Lower lobe of right lung (tissue), 2 donors: ENCODE measurements around the gene PPM1H. TPM values are rescaled to one million over a fixed set of nuclear protein-coding genes. Genes with fewer than 3 reads are reported as not detected.

Experiments
- ATAC-seq, 2 donors: fragments of 200-7000 bp; cut with Tn5 transposase; one replicate each; pipeline ENCODE4 v1.9.1; 2020 to 2022; ENCODE audit warnings: mild to moderate bottlenecking in 2 of 2, moderate library complexity in 2 of 2
- DNase-seq: peaks from one replicate; pipeline ENCODE4 v3.0.0-alpha.2; 2020
- H3K27ac ChIP-seq: fragments of 200-600 bp; one replicate; pipeline ENCODE4 v1.8.0; 2022
- H3K27me3 ChIP-seq: fragments of 200-600 bp; one replicate; pipeline ENCODE4 v1.8.0; 2022; ENCODE audit warnings: low read depth
- H3K36me3 ChIP-seq: fragments of 200-600 bp; one replicate; pipeline ENCODE4 v1.8.0; 2022; ENCODE audit warnings: mild to moderate bottlenecking
- H3K4me1 ChIP-seq: fragments of 200-600 bp; one replicate; pipeline ENCODE4 v1.8.0; 2022
- H3K4me3 ChIP-seq: fragments of 200-600 bp; one replicate; pipeline ENCODE4 v1.8.0; 2022; ENCODE audit warnings: mild to moderate bottlenecking
- H3K9me3 ChIP-seq: fragments of 200-600 bp; one replicate; pipeline ENCODE4 v1.8.0; 2022
- intact Hi-C: fragments of 100-400 bp; cut with DNase I; formaldehyde crosslinking; loops from one replicate; pipeline ENCODE4 v1.11.0; 2022
- total RNA-seq: library from RNA; stranded (reverse); fragmentation: NEBNext Ultra II Directional; extraction: Animal tissue kit (Norgen Biotek cat#: 25700); gene quantifications from one replicate; pipeline ENCODE4 v1.2.1, GENCODE V29; 2021
- TF ChIP-seq, protein P1 (sequence below): fragments of 200-600 bp; IDR thresholded peaks from one replicate; pipeline ENCODE4 v1.8.0; 2022; ENCODE audit warnings: antibody characterized with exemption, mild to moderate bottlenecking
- donor health status: DM: no; HTN: yes; CAD: no; lungs with severe emphysema.

The PPM1H gene
- total RNA-seq, 1 donor from 2014 or later = 6.8 TPM

DNA sequence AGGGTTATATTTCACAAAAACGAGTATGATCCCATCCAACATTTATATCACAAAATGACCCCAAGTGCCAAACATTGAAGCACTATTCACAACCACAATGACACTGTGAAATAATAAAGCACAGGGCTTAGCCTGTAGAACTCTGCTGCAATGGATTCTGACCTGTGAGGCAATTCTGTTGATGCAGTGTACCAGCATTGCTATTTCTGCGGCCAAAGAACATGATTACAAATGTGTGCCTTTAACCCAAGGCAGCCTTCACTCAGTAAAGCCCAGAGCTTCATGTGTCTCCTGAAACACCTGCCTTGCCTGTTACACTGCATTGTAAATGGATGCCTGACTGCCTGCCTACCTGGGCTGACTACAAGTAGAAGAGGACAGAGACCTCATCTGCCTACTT is 158.0 kb downstream of the PPM1H start:
- H3K27me3 ChIP-seq = no peaks in the 10 kb centered on the region
- H3K27ac ChIP-seq = no peak overlapping the region
- ATAC-seq = no peak
- intact Hi-C loops = no loop called here
- no peaks in the 10 kb centered on the region for H3K36me3 ChIP-seq
- DNase-seq = no peak
- H3K4me1 ChIP-seq = no peaks in the 10 kb centered on the region
- H3K9me3 ChIP-seq = no peaks in the 10 kb centered on the region
- H3K4me3 ChIP-seq = no peak overlapping the region
- TF ChIP-seq, protein P1, sequence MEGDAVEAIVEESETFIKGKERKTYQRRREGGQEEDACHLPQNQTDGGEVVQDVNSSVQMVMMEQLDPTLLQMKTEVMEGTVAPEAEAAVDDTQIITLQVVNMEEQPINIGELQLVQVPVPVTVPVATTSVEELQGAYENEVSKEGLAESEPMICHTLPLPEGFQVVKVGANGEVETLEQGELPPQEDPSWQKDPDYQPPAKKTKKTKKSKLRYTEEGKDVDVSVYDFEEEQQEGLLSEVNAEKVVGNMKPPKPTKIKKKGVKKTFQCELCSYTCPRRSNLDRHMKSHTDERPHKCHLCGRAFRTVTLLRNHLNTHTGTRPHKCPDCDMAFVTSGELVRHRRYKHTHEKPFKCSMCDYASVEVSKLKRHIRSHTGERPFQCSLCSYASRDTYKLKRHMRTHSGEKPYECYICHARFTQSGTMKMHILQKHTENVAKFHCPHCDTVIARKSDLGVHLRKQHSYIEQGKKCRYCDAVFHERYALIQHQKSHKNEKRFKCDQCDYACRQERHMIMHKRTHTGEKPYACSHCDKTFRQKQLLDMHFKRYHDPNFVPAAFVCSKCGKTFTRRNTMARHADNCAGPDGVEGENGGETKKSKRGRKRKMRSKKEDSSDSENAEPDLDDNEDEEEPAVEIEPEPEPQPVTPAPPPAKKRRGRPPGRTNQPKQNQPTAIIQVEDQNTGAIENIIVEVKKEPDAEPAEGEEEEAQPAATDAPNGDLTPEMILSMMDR = no peak

DNA sequence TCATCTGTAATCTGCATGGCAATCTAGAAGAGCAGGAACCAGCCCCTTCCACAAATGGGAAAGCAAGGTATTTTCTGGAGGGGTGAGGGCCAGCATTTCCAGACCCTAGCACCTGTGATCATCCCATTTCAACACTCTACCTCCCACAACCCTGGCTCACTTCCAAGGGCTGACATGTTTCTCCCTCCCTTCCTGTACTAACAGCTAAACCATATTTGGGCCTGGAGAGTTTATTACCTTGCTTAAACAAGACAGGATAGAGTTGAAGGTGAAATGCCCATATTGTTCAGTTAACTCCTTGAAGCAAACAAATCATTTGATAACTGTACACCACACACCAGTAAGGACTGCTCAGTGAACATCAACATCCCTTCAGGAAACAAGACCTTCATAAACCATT is 158.4 kb downstream of the PPM1H start:
- ATAC-seq (no peak), DNase-seq (no peak)
- no peaks in the 10 kb centered on the region for H3K36me3 ChIP-seq
- no peaks in the 10 kb centered on the region for H3K27me3 ChIP-seq
- H3K27ac ChIP-seq = no peak overlapping the region
- intact Hi-C loops = no loop called here
- H3K4me3 ChIP-seq = no peak overlapping the region
- H3K9me3 ChIP-seq = no peaks in the 10 kb centered on the region
- H3K4me1 ChIP-seq = no peaks in the 10 kb centered on the region
- TF ChIP-seq, protein P1 = no peak

DNA sequence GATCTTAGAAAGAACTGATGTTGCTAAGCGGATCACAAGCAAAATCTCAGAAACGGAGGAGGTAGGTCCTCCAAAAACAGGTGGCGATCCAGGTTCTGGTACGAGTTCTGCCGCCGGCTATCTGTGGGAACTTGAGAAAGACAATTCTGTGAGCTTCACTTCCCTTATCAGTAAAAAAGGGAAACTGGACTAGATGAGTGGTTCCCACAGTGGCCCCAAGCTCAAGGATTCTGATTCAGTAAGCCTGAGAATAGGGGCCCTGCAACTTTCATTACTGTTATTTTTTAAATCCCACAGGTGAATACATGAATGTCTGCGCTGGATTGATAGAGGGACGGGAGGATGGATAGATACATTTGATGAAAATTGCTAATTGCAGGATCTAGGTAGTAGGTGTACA is 160.2 kb downstream of the PPM1H start:
- no peak overlapping the region for H3K27ac ChIP-seq
- no peak overlapping the region for H3K4me3 ChIP-seq
- ATAC-seq (no peak), DNase-seq (no peak)
- intact Hi-C loops = no loop called here
- H3K27me3 ChIP-seq = no peaks in the 10 kb centered on the region
- no peaks in the 10 kb centered on the region for H3K9me3 ChIP-seq
- no peaks in the 10 kb centered on the region for H3K4me1 ChIP-seq
- TF ChIP-seq, protein P1 = no peak
- no peaks in the 10 kb centered on the region for H3K36me3 ChIP-seq

DNA sequence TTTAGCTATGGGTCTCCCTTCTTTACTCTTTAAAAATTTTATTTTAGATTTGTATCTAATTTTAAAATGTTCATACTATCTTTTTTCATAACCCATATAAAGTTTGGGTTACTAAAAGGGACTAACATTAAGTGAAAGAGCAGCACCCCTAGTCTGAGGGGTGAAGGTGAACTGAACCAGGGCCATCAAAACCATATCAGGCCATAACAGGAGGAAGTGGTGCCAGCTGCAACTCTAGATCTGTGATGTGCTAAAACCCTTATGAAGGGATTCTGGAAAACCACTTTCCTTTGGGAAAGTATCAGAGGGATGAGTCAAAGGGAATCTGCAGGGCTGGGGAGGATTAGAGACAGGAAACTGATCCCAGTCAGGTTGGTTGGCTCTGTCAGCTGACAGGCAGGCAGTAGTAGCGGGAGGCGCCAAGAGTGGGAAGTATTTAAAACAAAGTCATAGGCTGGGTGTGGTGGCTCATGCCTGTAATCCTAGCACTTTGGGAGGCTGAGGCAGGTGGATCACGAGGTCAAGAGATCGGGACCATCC is 162.5 kb downstream of the PPM1H start:
- no peaks in the 10 kb centered on the region for H3K9me3 ChIP-seq
- no peak overlapping the region for H3K27ac ChIP-seq
- no peaks in the 10 kb centered on the region for H3K4me1 ChIP-seq
- TF ChIP-seq, protein P1 = no peak
- ATAC-seq (no peak), DNase-seq (no peak)
- no peak overlapping the region for H3K4me3 ChIP-seq
- no peaks in the 10 kb centered on the region for H3K36me3 ChIP-seq
- no peaks in the 10 kb centered on the region for H3K27me3 ChIP-seq
- intact Hi-C loops = no loop called here

DNA sequence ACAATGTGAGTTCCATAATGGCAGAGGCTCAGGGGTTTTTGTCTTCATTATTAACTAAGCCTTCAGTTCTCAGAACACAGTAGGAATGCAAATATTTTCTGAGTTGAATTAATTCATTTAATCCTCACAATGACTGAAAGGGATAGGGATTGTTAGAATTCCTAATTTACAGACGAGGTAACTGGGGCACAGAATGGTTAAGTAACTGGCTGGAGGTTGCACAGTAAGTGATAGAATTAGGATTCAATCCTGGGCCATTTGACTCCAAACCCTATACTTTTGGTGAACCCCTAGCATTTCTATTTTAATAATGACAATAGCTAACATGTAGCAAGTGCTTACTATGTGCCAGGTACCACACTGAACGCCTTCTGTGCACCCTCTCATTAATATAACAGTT is 163.1 kb downstream of the PPM1H start:
- Histone ChIP-seq H3K27me3 (no peaks in the 10 kb centered on the region), H3K27ac (no peak overlapping the region), H3K4me1 (no peaks in the 10 kb centered on the region), H3K9me3 (no peaks in the 10 kb centered on the region), H3K36me3 (no peaks in the 10 kb centered on the region), H3K4me3 (no peak overlapping the region)
- TF ChIP-seq, protein P1 = no peak
- ATAC-seq (no peak), DNase-seq (no peak)
- intact Hi-C loops = no loop called here

DNA sequence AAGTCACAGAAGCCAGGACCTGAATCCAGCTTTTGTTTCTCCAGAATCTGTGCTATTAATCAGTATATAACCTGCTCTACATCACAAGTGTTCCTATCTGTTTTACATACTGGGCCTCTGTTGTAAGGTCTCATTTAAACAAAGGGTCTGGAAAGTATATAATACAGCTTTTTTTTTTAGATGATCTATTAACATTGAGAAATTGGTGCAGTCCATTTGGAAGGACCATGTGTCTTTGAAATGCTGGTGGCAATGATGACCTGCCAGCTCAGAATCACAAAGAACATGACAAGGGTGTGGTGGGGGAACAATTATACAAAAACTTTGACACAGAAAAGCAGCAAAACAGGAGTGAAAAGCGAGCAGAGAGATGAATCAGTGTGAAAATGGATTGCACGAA is 164.6 kb downstream of the PPM1H start:
- no peaks in the 10 kb centered on the region for H3K36me3 ChIP-seq
- H3K9me3 ChIP-seq = no peaks in the 10 kb centered on the region
- no peaks in the 10 kb centered on the region for H3K4me1 ChIP-seq
- H3K27me3 ChIP-seq = no peaks in the 10 kb centered on the region
- no peak overlapping the region for H3K4me3 ChIP-seq
- DNase-seq (no peak), ATAC-seq (no peak)
- H3K27ac ChIP-seq = no peak overlapping the region
- intact Hi-C loops = no loop called here
- TF ChIP-seq, protein P1 = no peak
